Activated CD4-positive, alpha-beta T cell treated with anti-CD3 and anti-CD28 coated beads, Interleukin-2, amount 50 U/mL, for 1 hour (primary cell): ENCODE measurements around the gene HIF3A.

Experiments
- DNase-seq: peaks from one replicate; pipeline ENCODE4 v3.0.0-alpha.2; 2020

HIF3A gene

DNA sequence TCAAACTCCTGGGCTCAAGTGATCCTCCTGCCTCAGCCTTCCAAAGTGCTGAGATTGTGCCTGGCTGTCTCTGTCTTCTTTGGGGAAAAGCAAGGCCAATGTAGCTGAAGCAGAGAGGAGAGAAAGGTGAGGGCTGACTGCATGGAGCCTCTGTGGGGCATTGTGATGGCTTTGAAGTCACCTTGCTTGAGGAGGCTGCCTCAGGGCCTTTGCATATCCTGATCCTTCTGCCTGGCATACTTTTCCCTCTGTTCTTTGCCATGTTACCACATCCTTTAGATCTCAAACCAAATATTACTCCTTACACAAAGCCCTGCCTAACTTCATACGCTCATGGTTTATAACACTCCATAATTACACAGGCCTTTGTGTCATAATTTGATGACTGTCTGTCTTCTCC lies 40.6 kb downstream of the HIF3A start:
- DNase-seq = no peak

GRCh38 chr19:46339446-46339845 lies 42.6 kb downstream of the HIF3A start:
- DNase-seq = no peak

DNA sequence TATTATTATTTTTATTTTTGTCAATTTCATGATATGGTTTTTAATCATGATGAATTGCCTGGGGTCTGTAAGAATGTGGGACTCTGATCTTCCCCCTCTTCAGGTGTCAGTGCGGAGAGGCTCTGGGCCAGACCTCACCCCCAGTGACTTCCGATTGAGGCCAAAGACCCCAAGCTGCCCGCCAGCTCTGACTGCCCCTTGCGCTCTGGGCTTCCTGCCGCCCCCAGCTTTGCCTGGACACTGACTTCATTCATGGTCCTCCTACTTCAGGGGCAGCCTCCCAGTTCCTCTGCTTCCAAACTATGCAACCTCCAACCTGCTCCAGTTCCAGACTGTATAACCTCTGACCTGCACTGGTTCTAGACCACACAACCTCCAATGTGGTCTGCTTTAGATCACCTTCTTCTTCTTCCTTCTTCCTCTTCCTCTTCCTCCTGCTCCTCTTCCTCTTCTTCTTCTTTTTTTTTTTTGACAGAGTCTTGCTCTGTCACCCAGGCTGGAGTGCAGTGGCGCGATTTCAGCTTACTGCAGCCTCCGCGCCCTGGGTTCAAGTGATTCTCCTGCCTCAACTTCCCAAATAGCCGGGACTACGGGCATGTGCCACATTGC lies 43.3 kb downstream of the HIF3A start:
- no peak for DNase-seq

DNA sequence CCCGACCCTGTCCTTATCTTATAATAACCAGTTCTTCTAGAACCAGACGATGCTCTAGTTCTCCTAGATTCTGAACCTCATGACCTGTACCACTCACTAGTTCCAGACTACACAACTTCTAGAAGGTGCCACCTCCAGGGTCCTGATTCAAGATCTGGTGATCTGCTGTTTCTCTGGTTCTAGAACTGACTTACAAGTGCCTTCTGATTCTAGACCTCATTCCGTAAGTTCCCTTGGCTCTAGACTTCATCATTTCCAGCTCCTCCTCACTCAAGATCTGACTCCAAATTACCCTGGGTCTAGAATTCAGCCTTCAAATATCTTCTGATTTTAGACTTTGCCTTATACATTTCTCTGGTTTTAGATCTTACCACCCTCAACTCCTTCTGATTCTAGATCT lies 45.1 kb downstream of the HIF3A start:
- DNase-seq = no peak

DNA sequence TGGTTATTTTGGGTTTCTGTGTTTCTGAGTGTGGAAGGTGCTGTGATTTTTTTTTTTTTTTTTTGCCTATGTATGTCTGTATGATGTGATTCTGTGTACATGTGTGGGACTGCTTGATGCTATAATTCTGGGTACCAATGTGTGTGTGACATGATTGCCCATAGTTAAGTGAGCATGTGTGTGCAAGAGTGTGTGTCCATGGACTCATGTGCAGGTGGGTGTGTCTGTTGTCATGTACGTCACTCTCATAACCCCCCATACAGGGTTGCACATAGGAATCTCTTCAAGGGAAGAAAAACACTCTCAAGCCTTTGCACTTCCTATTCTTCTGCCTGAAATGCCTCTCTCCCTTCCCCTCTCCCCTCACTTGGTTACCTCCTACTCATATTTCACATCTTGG lies 47.5 kb downstream of the HIF3A start:
- DNase-seq = no peak

DNA sequence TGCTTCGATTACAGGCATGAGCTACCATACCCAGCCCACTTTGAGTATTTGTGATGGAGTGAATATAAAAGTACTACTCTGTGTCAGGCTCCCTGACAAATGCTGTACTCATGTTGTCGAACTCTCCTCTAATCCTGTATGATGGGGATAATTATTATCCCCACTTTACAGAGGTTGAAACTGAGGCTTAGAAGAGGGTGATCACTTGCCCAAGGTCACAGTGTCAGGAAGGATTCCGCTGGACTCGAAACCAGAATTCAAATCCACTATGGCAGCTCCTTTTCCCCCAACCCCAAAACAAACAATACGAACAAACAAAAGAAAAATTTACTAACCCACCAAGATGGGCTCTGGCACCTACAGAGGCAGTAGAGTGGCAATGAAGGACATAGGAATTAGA lies 48.3 kb downstream of the HIF3A start:
- DNase-seq = no peak

- DNase-seq = peak; percentile 79
Observed at GRCh38 chr19:46346821-46347571, 50.2 kb downstream of the HIF3A start, which contains the start of gene PPP5C. Gene PPP5C, plus strand, starts transcription at chr19:46347087. Its CDS starts 10 bp downstream, at chr19:46347097.

DNA sequence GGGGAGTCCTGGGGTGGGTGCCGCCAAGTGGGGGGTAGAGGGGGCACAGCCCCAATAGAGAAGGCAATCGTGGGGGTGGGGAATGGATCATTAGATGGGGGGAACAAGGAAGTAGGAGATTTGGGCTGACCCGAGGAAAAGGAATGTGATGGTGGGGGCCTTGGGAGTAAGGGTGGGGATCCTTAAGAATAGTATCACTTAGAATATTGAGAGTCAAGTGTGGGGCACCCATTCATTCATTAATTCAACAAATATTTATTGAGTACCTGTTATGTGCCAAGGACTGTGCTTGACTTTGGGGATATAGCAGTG lies 50.7 kb downstream of the HIF3A start:
- DNase-seq = no peak

GRCh38 chr19:46347985-46348384 lies 51.1 kb downstream of the HIF3A start:
- no peak for DNase-seq

GRCh38 chr19:46349311-46349993 lies 52.6 kb downstream of the HIF3A start:
- DNase-seq = no peak

- DNase-seq = no peak
Observed at GRCh38 chr19:46350029-46350757, 53.4 kb downstream of the HIF3A start.

DNA sequence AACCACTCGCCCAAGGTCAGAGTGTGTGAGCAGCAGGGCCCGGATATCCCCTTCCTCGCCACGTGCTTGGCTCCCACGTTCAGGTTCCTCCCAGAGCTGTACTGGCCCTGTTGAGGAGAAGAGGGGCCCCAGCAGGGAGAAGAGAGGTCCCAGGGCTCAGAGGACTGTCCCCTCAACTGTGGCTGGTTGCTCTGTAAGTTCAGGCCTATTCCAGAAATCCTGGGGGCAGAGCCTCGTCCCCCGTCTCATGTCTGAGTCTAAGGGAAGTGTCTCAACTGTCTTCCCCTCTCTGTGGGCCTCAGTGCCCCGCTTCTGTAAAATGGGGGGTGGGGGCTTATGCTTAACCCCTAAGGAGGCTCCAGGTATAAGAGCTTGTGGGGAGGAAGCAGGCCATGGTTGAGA lies 53.9 kb downstream of the HIF3A start:
- no peak for DNase-seq

- no peak for DNase-seq
Observed at GRCh38 chr19:46351241-46352041, 54.6 kb downstream of the HIF3A start.

DNA sequence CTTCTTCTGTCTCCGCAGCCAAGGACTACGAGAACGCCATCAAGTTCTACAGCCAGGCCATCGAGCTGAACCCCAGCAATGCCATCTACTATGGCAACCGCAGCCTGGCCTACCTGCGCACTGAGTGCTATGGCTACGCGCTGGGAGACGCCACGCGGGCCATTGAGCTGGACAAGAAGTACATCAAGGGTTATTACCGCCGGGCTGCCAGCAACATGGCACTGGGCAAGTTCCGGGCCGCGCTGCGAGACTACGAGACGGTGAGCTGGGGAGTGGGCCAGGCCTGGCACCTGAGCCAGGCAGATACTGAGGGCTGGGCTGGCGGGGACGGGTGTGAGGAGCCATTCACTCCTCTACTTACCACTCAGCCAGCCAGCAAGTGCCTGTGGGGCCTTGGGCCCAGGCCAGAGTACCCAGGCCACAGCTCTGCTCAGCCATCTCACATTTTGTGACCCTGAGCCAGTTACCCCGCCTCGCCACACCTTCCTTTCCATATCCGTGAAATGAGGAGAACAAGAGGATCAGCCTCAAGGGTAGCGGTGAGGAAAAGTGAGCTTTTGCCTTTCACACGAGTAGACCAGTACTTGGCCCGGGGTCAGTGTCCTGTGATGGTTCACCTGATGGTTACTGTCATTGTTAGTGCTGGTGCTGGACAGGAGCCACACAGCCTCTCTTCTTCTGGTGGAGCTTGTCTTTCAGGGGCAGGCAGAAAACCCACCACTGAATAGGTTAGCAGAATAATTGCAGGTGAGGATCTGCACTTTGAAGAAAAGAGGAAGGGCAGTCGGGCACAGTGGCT lies 57.1 kb downstream of the HIF3A start:
- DNase-seq = no peak

- no peak for DNase-seq
Observed at GRCh38 chr19:46355234-46356148, 58.6 kb downstream of the HIF3A start.

DNA sequence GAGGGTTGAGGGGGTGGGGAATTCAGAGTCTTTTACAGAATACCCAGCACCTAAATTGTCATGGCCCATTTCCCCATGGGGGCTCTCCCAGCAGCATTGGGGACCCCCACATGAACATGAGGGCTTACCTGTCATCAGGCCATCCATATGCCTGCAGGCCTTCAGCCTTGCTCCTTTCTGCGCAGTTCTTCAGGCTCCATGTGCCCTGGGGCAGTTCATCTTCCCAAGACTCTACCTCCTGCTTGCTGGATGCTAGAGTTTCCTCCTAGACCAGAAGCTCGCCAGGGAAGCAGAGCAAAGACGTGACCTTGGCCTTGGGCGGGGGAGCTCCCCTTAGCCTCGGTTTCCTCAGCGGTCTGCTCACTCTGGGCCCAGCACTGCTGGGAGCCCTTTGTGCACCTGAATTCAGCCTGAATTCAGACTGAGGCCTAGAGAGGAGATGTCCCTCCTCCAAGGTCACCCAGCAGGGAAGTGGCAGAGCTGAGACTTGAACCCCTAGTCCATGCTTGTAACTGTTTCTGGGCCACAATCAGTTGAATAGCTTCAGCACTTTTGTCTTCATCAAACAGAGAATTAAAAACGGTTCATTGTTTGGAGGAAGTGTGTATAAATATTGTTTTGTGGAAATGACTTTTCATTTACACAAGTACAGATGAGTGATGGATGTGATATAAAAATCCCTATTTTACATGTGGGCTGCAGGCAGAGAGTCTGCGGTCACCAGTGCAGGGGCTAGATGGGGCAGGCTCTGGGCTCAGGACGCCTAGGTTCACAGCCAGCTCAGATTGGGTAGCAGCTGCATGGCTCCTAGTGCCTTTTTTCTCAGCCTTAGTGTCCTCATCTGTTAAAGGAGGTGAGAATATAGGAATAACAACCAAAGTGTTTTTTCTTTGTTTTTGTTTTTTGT lies 59.6 kb downstream of the HIF3A start:
- no peak for DNase-seq

DNA sequence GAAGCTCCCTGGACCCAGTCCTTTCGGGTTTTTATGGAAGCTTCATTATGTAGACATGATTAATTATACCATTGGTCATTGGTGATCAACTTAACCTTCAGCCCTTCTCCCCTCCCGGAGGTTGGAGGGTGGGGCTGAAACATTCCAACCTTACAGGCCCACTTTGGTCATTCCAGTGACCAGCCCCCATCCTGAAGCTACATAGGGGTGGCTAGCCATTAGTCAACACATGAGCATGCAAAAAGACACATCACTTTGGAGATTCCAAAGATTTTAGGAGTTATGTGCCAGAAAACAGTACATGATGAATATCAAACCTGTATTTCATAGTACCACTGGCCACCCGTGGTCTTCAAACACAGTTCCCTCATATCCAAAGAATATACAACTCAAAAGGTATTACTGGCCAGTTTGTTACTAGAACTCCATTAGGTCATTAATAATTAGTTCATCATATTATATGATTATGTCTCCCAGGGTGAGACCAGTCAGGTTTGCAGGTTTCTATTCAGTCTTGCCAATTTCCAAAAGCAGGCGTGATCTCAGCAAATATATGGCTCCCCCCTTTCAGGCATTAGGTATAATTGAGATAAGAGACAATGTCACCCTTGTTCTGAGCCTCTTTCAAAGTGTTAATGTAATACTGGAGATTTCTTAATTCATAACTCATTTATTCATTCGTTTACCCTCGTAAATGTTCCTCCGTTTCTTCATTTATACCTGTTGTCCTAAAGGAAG lies 61.2 kb downstream of the HIF3A start:
- DNase-seq = no peak

- no peak for DNase-seq
Observed at GRCh38 chr19:46361915-46362314, 65.1 kb downstream of the HIF3A start.

- DNase-seq = no peak
Observed at GRCh38 chr19:46364359-46364758, 67.5 kb downstream of the HIF3A start.
